GM12875 (cell line): ENCODE results near the gene EVX2.

ENCODE experiments used
- H3K4me3 ChIP-seq: one replicate; pipeline ENCODE4 v1.5.1; 2011; ENCODE audit warnings: low read depth, low read length, control low read depth
- CTCF ChIP-seq: IDR thresholded peaks from 2 replicates; pipeline ENCODE4 v1.5.1; 2011; ENCODE audit warnings: low read depth, mild to moderate bottlenecking, control low read depth, inconsistent platforms, low read length, moderate library complexity, borderline replicate concordance; ENCODE audit not compliant: insufficient read depth

Gene EVX2

GRCh38 chr2:176104316-176105077 lies 20.7 kb upstream of the EVX2 start:
- TF ChIP-seq CTCF, result no peak
- H3K4me3 ChIP-seq, result no peak overlapping the region

- no peak overlapping the region for H3K4me3 ChIP-seq
- no peak for TF ChIP-seq CTCF
Observed at GRCh38 chr2:176103742-176104315, 20.1 kb upstream of the EVX2 start.

- no peak for TF ChIP-seq CTCF
- no peak overlapping the region for H3K4me3 ChIP-seq
Observed at GRCh38 chr2:176103194-176103593, 19.4 kb upstream of the EVX2 start.

- TF ChIP-seq CTCF, result no peak
- H3K4me3 ChIP-seq, result no peak overlapping the region
Observed at GRCh38 chr2:176102309-176102866, 18.6 kb upstream of the EVX2 start.

GRCh38 chr2:176101842-176102241 lies 18.1 kb upstream of the EVX2 start:
- no peak overlapping the region for H3K4me3 ChIP-seq
- no peak for TF ChIP-seq CTCF

- H3K4me3 ChIP-seq, result no peak overlapping the region
- no peak for TF ChIP-seq CTCF
Observed at GRCh38 chr2:176101216-176101830, 17.6 kb upstream of the EVX2 start.

- no peak for TF ChIP-seq CTCF
- H3K4me3 ChIP-seq, result no peak overlapping the region
Observed at GRCh38 chr2:176100547-176101140, 16.9 kb upstream of the EVX2 start.
